SJSA1 (cell line): ENCODE data around the gene KLRC3. TPM values are rescaled to one million over a fixed set of nuclear protein-coding genes. Genes with fewer than 3 reads are reported as not detected.
"Not testable (repeated sequence)": the region's sequence is repeated elsewhere in the genome, so short reads cannot be mapped to it uniquely, and the experiment has no call there.

Experiments
- DNase-seq, 2 experiments: peaks; one replicate each; pipeline ENCODE4 v3.0.0-alpha.2; 2015 to 2020; ENCODE audit warnings: low spot score in 2 of 2, low read depth in 1 of 2
- H3K27ac ChIP-seq: fragments of 250-450 bp; sonication (Bioruptor Pico); 2 replicates; pipeline ENCODE4 v1.5.1; 2020; ENCODE audit warnings: mild to moderate bottlenecking, moderate library complexity
- H3K27me3 ChIP-seq: fragments of 250-450 bp; sonication (Bioruptor Pico); replicated peaks from 2 replicates; pipeline ENCODE4 v1.5.1; 2020; ENCODE audit warnings: mild to moderate bottlenecking, moderate library complexity
- H3K36me3 ChIP-seq: fragments of 250-450 bp; sonication (Bioruptor Pico); 2 replicates; pipeline ENCODE4 v1.5.1; 2020; ENCODE audit warnings: mild to moderate bottlenecking
- H3K4me1 ChIP-seq: fragments of 250-450 bp; sonication (Bioruptor Pico); replicated peaks from 2 replicates; pipeline ENCODE4 v1.6.1; 2021; ENCODE audit warnings: mild to moderate bottlenecking
- H3K4me3 ChIP-seq: fragments of 250-450 bp; sonication (Bioruptor Pico); 2 replicates; pipeline ENCODE4 v1.5.1; 2020; ENCODE audit warnings: mild to moderate bottlenecking
- H3K9me3 ChIP-seq: fragments of 250-450 bp; sonication (Bioruptor Pico); replicated peaks from 2 replicates; pipeline ENCODE4 v1.5.1; 2020; ENCODE audit warnings: mild to moderate bottlenecking
- total RNA-seq: library from RNA; depleted of rRNA; stranded (reverse); fragments of >200 nt; shearing (Covaris generic); gene quantifications from 2 replicates; pipeline ENCODE4 v1.2.3, GENCODE V29; 2014; rRNA removed

Gene KLRC3
- total RNA-seq, result not detected in 2 replicates

GRCh38 chr12:10420334-10420733 is at the start of gene KLRC3:
Gene KLRC3 (minus strand): TSS chr12:10420595. CDS start chr12:10420550, 45 bp downstream.
- H3K27ac ChIP-seq, H3K9me3 ChIP-seq, DNase-seq, H3K4me1 ChIP-seq, H3K4me3 ChIP-seq, H3K27me3 ChIP-seq, H3K36me3 ChIP-seq: not testable (repeated sequence)

GRCh38 chr12:10469701-10470100 is 49.3 kb upstream of the KLRC3 start:
- Histone ChIP-seq H3K4me3 (no peak overlapping the region), H3K27me3 (no peaks in the 10 kb centered on the region), H3K27ac (no peak overlapping the region), H3K36me3 (no peaks in the 10 kb centered on the region), H3K4me1 (no peaks in the 10 kb centered on the region), H3K9me3 (no peaks in the 10 kb centered on the region)
- no peak for DNase-seq

GRCh38 chr12:10466311-10466710 is 45.9 kb upstream of the KLRC3 start:
- Histone ChIP-seq H3K4me3 (no peak overlapping the region), H3K27me3 (no peaks in the 10 kb centered on the region), H3K4me1 (no peaks in the 10 kb centered on the region), H3K9me3 (no peaks in the 10 kb centered on the region), H3K27ac (no peak overlapping the region), H3K36me3 (no peaks in the 10 kb centered on the region)
- no peak for DNase-seq

GRCh38 chr12:10457760-10458159 is 37.4 kb upstream of the KLRC3 start:
- Histone ChIP-seq H3K36me3 (no peaks in the 10 kb centered on the region), H3K27me3 (no peaks in the 10 kb centered on the region)

GRCh38 chr12:10456856-10457255 is 36.5 kb upstream of the KLRC3 start:
- no peak for DNase-seq
- H3K36me3 ChIP-seq, result no peaks in the 10 kb centered on the region

More at GRCh38 chr12:10457760-10458159, 37.4 kb upstream of the KLRC3 start:
- 0 out of 2 replicates have a peak, but pooled peaks cover 2% of the 10 kb centered on the region for H3K9me3 ChIP-seq
- H3K4me3 ChIP-seq, result no peak overlapping the region
- DNase-seq, result no peak
- H3K27ac ChIP-seq, result no peak overlapping the region
- no peaks in the 10 kb centered on the region for H3K4me1 ChIP-seq

GRCh38 chr12:10455766-10456165 is 35.4 kb upstream of the KLRC3 start:
- Histone ChIP-seq H3K4me1 (no peaks in the 10 kb centered on the region), H3K4me3 (no peak overlapping the region), H3K36me3 (no peaks in the 10 kb centered on the region), H3K27ac (no peak overlapping the region), H3K9me3 (0 out of 2 replicates have a peak, but pooled peaks cover 2% of the 10 kb centered on the region), H3K27me3 (no peaks in the 10 kb centered on the region)
- DNase-seq, result no peak

More at GRCh38 chr12:10456856-10457255, 36.5 kb upstream of the KLRC3 start:
- H3K9me3 ChIP-seq, result 0 out of 2 replicates have a peak, but pooled peaks cover 2% of the 10 kb centered on the region
- no peaks in the 10 kb centered on the region for H3K27me3 ChIP-seq
- H3K4me3 ChIP-seq, result no peak overlapping the region
- no peaks in the 10 kb centered on the region for H3K4me1 ChIP-seq
- H3K27ac ChIP-seq, result no peak overlapping the region

- Histone ChIP-seq H3K9me3 (0 out of 2 replicates have a peak, but pooled peaks cover 2% of the 10 kb centered on the region), H3K27ac (no peak overlapping the region), H3K4me1 (no peaks in the 10 kb centered on the region), H3K27me3 (no peaks in the 10 kb centered on the region), H3K4me3 (no peak overlapping the region), H3K36me3 (no peaks in the 10 kb centered on the region)
- no peak for DNase-seq
These were observed 34.1 kb upstream of the KLRC3 start for GRCh38 chr12:10454531-10454930.

GRCh38 chr12:10453156-10453555 is 32.8 kb upstream of the KLRC3 start, which contains the start of gene KLRC1:
Gene KLRC1 (minus strand): TSS chr12:10453377. CDS start chr12:10451156, 2,221 bp downstream.
- H3K27me3 ChIP-seq, result no peaks in the 10 kb centered on the region
- no peak within 1 kb of the TSS for H3K4me3 ChIP-seq
- H3K36me3 ChIP-seq, result no peaks in the 10 kb centered on the region
- H3K9me3 ChIP-seq, result 0 out of 2 replicates have a peak, but pooled peaks cover 2% of the 10 kb centered on the region
- no peak within 1 kb of the TSS for H3K27ac ChIP-seq
- no peaks in the 10 kb centered on the region for H3K4me1 ChIP-seq
- DNase-seq, result no peak

- Histone ChIP-seq H3K27ac (no peak overlapping the region), H3K27me3 (no peaks in the 10 kb centered on the region), H3K4me1 (no peaks in the 10 kb centered on the region), H3K4me3 (no peak overlapping the region), H3K36me3 (no peaks in the 10 kb centered on the region), H3K9me3 (no peaks in the 10 kb centered on the region)
- no peak for DNase-seq
These were observed 27.8 kb upstream of the KLRC3 start for GRCh38 chr12:10448236-10448635.

GRCh38 chr12:10446052-10446451 is 25.7 kb upstream of the KLRC3 start:
- H3K36me3 ChIP-seq, H3K4me1 ChIP-seq, H3K4me3 ChIP-seq, H3K9me3 ChIP-seq, DNase-seq, H3K27me3 ChIP-seq, H3K27ac ChIP-seq: not testable (repeated sequence)

- H3K4me1 ChIP-seq, H3K36me3 ChIP-seq, H3K4me3 ChIP-seq, DNase-seq, H3K27ac ChIP-seq, H3K27me3 ChIP-seq, H3K9me3 ChIP-seq: not testable (repeated sequence)
These were observed 20.7 kb upstream of the KLRC3 start for GRCh38 chr12:10441144-10441543.

- H3K27me3 ChIP-seq, H3K4me3 ChIP-seq, H3K27ac ChIP-seq, H3K36me3 ChIP-seq, H3K9me3 ChIP-seq, H3K4me1 ChIP-seq: not testable (repeated sequence)
- DNase-seq, result peak in 1 of 2 experiments; percentile 15
These were observed 19.3 kb upstream of the KLRC3 start for GRCh38 chr12:10439608-10440274.

GRCh38 chr12:10437601-10438000 is 17.2 kb upstream of the KLRC3 start:
- not testable (repeated sequence) for H3K4me3 ChIP-seq, H3K9me3 ChIP-seq, DNase-seq, H3K4me1 ChIP-seq, H3K36me3 ChIP-seq, H3K27me3 ChIP-seq, H3K27ac ChIP-seq

GRCh38 chr12:10435816-10436215 is 15.4 kb upstream of the KLRC3 start, which contains the start of gene KLRC2:
Gene KLRC2 (minus strand): TSS chr12:10436010. CDS start chr12:10435986, 24 bp downstream.
- H3K27ac ChIP-seq, H3K4me1 ChIP-seq, H3K27me3 ChIP-seq, H3K9me3 ChIP-seq, H3K4me3 ChIP-seq, H3K36me3 ChIP-seq, DNase-seq: not testable (repeated sequence)
